ENCODE data around the gene CCDC85A. TPM values are rescaled to one million over a fixed set of nuclear protein-coding genes. Genes with fewer than 3 reads are reported as not detected.

CCDC85A gene
- total and polyA plus RNA-seq, 2 experiments from 2014 or later = 0.21 to 0.24 TPM

DNA sequence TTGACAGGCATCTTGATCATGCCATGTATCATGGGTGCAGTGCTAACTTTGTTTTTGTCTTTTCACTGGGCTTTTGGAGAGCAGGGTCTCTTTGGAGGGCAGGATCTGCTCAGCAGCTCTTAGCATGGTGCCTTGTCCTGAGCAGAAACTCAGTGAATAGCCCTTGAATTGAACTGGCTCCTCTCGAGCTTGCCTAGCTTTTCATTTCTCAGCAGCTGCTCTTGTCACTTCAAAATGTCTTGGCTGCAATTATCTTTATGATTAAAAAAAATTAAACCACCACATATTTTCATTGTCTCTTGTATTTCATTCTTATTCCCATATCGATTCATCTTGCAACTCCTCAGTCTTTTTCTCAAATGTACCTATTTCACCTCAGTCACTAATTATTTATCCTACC, 50.5 kb downstream of the CCDC85A start (continued):
- TF ChIP-seq, protein P1, sequence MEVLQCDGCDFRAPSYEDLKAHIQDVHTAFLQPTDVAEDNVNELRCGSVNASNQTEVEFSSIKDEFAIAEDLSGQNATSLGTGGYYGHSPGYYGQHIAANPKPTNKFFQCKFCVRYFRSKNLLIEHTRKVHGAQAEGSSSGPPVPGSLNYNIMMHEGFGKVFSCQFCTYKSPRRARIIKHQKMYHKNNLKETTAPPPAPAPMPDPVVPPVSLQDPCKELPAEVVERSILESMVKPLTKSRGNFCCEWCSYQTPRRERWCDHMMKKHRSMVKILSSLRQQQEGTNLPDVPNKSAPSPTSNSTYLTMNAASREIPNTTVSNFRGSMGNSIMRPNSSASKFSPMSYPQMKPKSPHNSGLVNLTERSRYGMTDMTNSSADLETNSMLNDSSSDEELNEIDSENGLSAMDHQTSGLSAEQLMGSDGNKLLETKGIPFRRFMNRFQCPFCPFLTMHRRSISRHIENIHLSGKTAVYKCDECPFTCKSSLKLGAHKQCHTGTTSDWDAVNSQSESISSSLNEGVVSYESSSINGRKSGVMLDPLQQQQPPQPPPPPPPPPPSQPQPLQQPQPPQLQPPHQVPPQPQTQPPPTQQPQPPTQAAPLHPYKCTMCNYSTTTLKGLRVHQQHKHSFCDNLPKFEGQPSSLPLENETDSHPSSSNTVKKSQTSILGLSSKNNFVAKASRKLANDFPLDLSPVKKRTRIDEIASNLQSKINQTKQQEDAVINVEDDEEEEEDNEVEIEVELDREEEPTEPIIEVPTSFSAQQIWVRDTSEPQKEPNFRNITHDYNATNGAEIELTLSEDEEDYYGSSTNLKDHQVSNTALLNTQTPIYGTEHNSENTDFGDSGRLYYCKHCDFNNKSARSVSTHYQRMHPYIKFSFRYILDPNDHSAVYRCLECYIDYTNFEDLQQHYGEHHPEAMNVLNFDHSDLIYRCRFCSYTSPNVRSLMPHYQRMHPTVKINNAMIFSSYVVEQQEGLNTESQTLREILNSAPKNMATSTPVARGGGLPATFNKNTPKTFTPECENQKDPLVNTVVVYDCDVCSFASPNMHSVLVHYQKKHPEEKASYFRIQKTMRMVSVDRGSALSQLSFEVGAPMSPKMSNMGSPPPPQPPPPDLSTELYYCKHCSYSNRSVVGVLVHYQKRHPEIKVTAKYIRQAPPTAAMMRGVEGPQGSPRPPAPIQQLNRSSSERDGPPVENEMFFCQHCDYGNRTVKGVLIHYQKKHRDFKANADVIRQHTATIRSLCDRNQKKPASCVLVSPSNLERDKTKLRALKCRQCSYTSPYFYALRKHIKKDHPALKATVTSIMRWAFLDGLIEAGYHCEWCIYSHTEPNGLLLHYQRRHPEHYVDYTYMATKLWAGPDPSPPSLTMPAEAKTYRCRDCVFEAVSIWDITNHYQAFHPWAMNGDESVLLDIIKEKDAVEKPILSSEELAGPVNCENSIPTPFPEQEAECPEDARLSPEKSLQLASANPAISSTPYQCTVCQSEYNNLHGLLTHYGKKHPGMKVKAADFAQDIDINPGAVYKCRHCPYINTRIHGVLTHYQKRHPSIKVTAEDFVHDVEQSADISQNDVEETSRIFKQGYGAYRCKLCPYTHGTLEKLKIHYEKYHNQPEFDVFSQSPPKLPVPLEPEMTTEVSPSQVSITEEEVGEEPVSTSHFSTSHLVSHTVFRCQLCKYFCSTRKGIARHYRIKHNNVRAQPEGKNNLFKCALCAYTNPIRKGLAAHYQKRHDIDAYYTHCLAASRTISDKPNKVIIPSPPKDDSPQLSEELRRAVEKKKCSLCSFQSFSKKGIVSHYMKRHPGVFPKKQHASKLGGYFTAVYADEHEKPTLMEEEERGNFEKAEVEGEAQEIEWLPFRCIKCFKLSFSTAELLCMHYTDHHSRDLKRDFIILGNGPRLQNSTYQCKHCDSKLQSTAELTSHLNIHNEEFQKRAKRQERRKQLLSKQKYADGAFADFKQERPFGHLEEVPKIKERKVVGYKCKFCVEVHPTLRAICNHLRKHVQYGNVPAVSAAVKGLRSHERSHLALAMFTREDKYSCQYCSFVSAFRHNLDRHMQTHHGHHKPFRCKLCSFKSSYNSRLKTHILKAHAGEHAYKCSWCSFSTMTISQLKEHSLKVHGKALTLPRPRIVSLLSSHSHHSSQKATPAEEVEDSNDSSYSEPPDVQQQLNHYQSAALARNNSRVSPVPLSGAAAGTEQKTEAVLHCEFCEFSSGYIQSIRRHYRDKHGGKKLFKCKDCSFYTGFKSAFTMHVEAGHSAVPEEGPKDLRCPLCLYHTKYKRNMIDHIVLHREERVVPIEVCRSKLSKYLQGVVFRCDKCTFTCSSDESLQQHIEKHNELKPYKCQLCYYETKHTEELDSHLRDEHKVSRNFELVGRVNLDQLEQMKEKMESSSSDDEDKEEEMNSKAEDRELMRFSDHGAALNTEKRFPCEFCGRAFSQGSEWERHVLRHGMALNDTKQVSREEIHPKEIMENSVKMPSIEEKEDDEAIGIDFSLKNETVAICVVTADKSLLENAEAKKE (CRISPR knock-in tag; IDR thresholded peaks at IDR 0.05) = no peak
- TF ChIP-seq EZH2 (IDR thresholded peaks at IDR 0.05; ENCODE audit: low read depth, unreplicated experiment) = no peak
- no peak for TF ChIP-seq CREB1 (CRISPR knock-in tag; IDR thresholded peaks at IDR 0.05; ENCODE audit: low read depth)
- no peak for TF ChIP-seq EZH2phosphoT487 (IDR thresholded peaks at IDR 0.05; ENCODE audit: unreplicated experiment)
- no peak for TF ChIP-seq JUNB (IDR thresholded peaks at IDR 0.05; ENCODE audit: unreplicated experiment)
- no peak for TF ChIP-seq STAT1 (IDR thresholded peaks at IDR 0.05; ENCODE audit: unreplicated experiment)
- TF ChIP-seq ZNF331 (CRISPR knock-in tag; IDR thresholded peaks at IDR 0.05; ENCODE audit: low read depth) = no peak
- TF ChIP-seq, protein P2, sequence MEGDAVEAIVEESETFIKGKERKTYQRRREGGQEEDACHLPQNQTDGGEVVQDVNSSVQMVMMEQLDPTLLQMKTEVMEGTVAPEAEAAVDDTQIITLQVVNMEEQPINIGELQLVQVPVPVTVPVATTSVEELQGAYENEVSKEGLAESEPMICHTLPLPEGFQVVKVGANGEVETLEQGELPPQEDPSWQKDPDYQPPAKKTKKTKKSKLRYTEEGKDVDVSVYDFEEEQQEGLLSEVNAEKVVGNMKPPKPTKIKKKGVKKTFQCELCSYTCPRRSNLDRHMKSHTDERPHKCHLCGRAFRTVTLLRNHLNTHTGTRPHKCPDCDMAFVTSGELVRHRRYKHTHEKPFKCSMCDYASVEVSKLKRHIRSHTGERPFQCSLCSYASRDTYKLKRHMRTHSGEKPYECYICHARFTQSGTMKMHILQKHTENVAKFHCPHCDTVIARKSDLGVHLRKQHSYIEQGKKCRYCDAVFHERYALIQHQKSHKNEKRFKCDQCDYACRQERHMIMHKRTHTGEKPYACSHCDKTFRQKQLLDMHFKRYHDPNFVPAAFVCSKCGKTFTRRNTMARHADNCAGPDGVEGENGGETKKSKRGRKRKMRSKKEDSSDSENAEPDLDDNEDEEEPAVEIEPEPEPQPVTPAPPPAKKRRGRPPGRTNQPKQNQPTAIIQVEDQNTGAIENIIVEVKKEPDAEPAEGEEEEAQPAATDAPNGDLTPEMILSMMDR (conservative IDR thresholded peaks at IDR 0.05; ENCODE audit: low read depth in 2 of 2) = no peak
- TF ChIP-seq, protein P3, sequence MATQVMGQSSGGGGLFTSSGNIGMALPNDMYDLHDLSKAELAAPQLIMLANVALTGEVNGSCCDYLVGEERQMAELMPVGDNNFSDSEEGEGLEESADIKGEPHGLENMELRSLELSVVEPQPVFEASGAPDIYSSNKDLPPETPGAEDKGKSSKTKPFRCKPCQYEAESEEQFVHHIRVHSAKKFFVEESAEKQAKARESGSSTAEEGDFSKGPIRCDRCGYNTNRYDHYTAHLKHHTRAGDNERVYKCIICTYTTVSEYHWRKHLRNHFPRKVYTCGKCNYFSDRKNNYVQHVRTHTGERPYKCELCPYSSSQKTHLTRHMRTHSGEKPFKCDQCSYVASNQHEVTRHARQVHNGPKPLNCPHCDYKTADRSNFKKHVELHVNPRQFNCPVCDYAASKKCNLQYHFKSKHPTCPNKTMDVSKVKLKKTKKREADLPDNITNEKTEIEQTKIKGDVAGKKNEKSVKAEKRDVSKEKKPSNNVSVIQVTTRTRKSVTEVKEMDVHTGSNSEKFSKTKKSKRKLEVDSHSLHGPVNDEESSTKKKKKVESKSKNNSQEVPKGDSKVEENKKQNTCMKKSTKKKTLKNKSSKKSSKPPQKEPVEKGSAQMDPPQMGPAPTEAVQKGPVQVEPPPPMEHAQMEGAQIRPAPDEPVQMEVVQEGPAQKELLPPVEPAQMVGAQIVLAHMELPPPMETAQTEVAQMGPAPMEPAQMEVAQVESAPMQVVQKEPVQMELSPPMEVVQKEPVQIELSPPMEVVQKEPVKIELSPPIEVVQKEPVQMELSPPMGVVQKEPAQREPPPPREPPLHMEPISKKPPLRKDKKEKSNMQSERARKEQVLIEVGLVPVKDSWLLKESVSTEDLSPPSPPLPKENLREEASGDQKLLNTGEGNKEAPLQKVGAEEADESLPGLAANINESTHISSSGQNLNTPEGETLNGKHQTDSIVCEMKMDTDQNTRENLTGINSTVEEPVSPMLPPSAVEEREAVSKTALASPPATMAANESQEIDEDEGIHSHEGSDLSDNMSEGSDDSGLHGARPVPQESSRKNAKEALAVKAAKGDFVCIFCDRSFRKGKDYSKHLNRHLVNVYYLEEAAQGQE (IDR thresholded peaks at IDR 0.05; ENCODE audit: unreplicated experiment) = no peak

Measured in GM23338 (cell line).